Stimulated activated CD8-positive, alpha-beta memory T cell treated with anti-CD3 and anti-CD28 coated beads, Interleukin-7, amount 100 ng/mL, for 24 hours (primary cell): ENCODE data around the gene CCDC142.

ENCODE experiments used
- DNase-seq: peaks from one replicate; pipeline ENCODE4 v3.0.0-alpha.2; 2020; ENCODE audit warnings: low read depth

Gene CCDC142, protein sequence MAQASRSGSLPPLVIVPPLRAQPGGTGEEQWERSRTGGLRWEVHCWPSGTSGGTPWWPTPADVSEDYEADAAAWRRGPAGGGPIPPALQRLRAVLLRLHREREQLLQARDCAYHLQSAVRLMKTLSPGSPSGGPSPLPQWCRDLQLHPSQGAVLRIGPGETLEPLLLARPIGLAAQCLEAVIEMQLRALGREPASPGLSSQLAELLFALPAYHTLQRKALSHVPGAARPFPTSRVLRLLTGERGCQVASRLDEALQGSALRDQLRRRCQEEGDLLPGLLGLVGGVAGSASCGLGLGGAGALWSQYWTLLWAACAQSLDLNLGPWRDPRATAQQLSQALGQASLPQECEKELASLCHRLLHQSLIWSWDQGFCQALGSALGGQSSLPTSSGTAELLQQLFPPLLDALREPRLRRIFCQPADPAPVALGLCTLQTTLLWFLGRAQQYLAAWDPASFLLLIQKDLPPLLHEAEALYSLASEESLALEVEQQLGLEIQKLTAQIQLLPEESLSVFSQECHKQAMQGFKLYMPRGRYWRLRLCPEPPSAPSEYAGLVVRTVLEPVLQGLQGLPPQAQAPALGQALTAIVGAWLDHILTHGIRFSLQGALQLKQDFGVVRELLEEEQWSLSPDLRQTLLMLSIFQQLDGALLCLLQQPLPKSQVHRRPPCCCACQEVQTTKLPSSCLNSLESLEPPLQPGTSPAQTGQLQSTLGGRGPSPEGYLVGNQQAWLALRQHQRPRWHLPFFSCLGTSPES

GRCh38 chr2:74482801-74483674 is at the start of gene CCDC142, which contains the start of gene TTC31:
Gene CCDC142 (minus strand): TSS chr2:74482998. CDS start chr2:74482837, 161 bp downstream.
Gene TTC31 (plus strand): TSS chr2:74483081. CDS start chr2:74483096, 15 bp downstream.
- peak; percentile 80 for DNase-seq

DNA sequence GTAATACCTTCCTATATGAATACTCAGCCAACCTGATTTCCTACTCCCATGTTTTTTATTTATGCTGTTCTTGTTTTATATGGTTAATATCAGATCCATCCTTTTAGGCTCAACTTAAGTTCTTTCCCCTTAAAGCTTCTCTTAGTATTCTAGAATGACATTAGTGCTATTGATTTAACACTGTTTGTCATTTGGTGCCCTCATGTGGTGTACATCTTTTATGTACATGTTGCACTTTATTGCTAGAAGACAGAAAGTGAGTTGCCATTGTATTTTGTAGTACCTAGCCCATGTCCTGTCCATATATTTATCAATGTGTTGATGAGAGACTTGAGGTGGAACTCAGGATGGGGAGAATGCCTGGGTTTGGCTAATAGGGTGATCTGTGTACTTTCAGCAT is 49.4 kb upstream of the CCDC142 start:
- DNase-seq, result no peak

DNA sequence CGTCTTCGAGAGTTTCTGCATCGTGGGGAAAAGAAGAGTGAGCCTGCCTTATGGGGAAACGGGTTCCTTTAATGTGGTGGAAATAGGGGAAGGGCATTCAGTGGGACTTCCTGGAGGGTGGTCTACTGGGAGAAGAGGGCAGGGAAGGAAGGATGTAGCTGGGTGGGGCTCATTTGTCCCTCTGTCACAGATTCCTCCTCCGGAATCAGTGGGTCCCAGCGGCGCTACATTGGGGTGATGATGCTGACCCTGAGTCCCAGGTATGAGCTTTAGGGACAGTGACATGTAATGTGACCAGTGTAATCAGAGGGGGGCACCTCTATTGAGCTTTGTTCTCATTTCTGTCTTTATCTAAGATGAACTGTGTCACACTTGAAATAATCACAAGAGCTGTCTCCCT is 48.9 kb upstream of the CCDC142 start:
- no peak for DNase-seq

GRCh38 chr2:74530239-74531187 is 47.7 kb upstream of the CCDC142 start:
- no peak for DNase-seq

GRCh38 chr2:74529357-74530238 is 46.8 kb upstream of the CCDC142 start, which contains the start of the genes AUP1 and HTRA2:
Gene AUP1 (minus strand): TSS chr2:74529706. CDS start chr2:74529629, 77 bp downstream.
Gene HTRA2 (plus strand): TSS chr2:74529933. CDS start chr2:74530007, 74 bp downstream.
- peak; percentile 81 for DNase-seq

GRCh38 chr2:74528600-74529356 is 46.0 kb upstream of the CCDC142 start:
- no peak for DNase-seq

- no peak for DNase-seq
These were observed 44.9 kb upstream of the CCDC142 start for GRCh38 chr2:74527741-74528140.

- no peak for DNase-seq
These were observed 43.9 kb upstream of the CCDC142 start for GRCh38 chr2:74526649-74527230.

DNA sequence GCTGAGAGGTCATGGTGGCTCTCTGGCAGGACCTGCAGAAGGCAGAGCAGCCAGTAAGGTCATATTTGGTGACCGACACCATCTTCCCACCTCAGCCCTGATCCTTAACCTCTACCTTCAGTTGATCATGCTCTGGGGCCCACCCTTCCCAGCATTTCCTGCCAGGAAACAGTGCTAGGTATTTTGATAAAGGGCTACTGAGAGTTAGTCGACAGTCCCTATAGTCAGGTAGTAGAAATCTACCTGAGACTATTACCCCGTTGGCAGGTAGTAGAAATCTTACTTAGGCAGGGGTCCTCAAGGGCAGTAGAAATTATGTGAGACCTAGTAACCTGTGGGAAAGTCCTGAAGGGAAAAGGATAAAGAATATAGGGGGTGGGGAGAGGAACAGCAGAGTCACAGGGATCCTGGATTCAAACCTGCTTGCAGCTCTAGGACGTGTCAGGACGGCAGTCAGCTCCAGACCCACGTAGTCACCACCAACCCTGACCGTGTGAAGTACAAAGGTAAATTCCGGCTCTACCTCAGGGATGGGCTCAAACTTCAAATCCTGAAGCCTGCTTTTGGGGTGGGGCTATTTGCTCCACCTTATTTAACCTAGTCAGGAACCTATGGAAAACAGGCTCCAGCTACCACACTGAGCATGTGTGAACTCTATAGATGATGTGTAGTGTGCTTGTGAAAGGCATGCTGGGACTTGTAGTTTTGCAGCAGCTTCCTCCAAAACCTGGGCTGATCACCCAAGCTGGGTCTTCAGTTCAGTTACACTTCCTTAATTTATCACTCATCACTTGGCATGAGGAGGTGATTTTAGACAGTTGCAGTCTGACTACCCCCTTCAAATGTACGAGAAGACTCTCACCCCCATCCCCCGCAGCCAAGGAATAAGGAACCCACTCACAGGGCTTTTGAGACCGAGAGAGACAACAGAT is 43.2 kb upstream of the CCDC142 start, which contains the start of gene DQX1:
DQX1 (minus strand) TSS at position 515 of the 932 bp plus-strand sequence; CDS start at position 13, 502 bp downstream.
- no peak for DNase-seq

DNA sequence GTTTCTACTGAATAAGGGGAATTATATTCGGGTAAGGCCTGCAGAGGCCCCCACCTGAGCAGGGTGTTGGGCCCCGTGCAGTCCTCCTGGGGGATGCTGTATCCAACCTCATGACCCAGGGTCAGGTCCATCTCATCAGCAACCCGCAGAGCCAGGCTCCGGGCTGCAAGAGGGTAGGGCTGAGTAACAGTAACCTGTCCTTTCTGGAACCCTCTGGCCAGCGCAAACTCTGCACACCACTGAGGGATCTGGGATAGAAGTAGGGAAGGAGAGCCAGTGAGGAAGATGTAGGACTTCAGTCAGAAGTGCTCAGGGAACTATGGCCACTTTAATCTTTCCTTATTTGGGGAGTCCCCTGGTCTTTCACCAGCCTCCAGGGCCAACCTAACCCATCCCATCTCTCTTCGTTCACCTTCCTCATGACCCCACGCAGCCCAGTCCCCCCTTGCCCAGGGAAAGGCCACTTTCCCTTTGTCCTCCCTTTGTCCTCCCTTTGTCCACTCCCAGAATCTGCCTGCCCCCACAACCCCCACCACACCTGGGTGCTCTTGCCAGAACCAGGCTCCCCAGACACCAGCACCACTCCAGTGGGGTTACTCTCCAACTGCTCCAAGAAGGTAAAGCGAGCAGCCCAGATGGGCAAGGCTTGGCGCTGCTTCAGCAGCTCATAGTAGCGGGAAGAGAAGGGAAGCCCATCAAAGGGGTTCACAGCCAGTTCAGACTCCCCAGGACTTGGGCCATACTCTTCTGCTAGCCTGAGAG is 42.3 kb upstream of the CCDC142 start:
- no peak for DNase-seq

DNA sequence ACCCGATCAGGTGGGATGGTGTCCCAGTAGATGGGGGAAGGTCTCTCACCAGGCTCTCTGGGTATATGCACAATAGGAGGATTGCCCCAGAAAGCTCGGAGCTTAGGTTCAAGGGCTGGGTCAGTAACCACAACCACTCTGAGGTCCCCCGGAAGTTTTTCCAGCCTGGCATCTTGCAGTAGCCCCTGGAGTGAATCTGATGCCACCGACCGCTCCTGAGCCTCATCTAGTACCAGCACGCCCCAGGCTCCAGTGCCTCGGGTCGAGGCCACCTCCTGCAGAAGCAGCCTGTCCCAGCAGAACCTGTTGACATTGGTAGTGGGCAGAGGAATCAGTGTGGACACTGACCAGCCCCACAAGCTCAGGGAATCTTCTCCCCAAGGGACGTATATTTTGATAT is 41.2 kb upstream of the CCDC142 start:
- no peak for DNase-seq

DNA sequence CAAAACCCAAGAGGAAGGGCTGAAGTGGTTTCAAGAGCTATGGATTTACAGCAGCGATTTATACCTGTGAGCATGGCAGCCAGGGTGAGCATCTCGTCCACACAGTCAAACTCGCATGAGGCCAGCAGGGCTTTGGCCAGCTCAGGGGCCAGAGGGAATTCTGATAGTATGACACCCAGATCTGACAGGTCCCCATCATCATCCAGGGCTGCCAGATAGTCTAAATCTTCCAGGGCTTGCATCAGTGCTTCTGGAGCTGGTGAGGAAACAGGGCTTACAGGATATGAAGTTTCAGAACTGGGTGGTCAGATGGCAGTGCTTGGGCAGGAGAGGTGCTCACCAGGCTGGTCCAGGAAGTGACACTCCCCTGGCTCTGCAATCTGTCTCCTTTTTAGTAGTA is 39.7 kb upstream of the CCDC142 start:
- DNase-seq, result no peak

DNA sequence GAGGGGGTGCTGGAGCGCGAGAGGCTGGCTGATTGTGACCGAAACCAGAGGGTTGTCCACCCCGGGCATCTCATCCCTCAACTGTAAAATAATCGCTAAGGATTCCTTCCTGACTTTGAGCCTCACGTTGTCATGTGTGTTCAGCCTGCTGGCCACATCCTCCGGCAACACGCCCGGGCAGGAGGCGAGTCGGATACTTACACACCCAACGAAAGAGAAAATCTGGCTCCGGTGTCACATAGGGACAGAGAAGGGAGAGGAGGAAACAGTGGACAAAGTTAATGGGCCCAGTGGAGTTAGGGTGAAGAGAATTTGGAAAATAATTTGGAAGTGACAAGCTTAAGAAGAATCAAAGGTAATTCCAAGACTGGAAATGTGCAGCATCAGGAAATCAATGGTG is 33.9 kb upstream of the CCDC142 start:
- DNase-seq, result no peak

DNA sequence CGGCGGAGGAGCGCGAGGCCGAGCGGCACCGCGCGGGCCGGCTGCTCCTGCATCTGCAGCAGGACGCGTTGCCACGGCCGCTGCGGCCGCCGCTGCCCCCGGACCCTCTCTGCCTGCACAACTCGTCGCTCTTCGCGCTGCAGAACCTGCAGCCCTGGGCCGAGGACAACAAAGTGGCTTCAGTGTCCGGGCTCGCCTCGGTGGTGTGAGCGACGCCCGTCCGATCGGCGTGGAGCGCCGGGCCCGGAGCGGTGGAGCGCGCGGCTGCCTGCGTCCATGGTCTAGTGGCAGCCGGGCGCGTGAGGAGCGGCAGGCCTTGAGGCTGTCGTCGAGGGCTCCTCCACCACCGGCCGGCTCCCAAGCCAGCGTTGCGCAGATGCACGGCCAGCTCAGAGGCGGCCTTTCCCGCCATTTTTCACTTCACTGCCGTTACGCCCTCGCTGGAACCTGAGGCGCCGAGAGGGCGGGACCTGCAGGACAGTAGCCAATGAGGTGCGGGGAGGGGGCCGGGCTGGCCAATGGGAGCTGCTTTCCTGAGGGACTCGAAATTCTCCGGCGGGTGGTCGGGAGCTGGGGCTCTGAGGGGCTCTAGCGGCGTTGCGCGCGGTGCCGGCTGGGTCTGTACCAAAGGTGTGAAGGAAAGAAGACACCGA is 33.3 kb upstream of the CCDC142 start:
- peak; percentile 56 for DNase-seq

GRCh38 chr2:74515271-74515980 is 32.6 kb upstream of the CCDC142 start:
- DNase-seq, result no peak
